Panc1 (cell line): ENCODE data around the gene CDK5RAP3.

Source experiments
- CTCF ChIP-seq: fragments of 450-650 bp; IDR thresholded peaks from 2 replicates; pipeline ENCODE4 v1.5.1; 2017; ENCODE audit warnings: mild to moderate bottlenecking
- REST ChIP-seq, 2 experiments: IDR thresholded peaks; 2 replicates each; pipeline ENCODE4 v1.6.1; 2011 to 2012; ENCODE audit warnings: low read depth in 2 of 2, control low read depth in 1 of 2, low read length in 1 of 2, mild to moderate bottlenecking in 1 of 2, moderate library complexity in 1 of 2; ENCODE audit not compliant: insufficient read depth in 1 of 2
- SIN3A ChIP-seq: IDR thresholded peaks from 2 replicates; pipeline ENCODE4 v1.6.1; 2012; ENCODE audit warnings: low read depth, mild to moderate bottlenecking, low read length, moderate library complexity, borderline replicate concordance; ENCODE audit not compliant: insufficient read depth

- TF ChIP-seq CTCF (no peak), REST (IDR thresholded peaks at IDR 0.05; ENCODE audit: insufficient read depth in 1 of 2, low read depth in 2 of 2, low read length in 1 of 2) (no peak), SIN3A (no peak)
Observed at GRCh38 chr17:48003417-48004151, 32.7 kb downstream of the CDK5RAP3 start.
